ENCODE measurements around the gene HSD11B1L.

DNA sequence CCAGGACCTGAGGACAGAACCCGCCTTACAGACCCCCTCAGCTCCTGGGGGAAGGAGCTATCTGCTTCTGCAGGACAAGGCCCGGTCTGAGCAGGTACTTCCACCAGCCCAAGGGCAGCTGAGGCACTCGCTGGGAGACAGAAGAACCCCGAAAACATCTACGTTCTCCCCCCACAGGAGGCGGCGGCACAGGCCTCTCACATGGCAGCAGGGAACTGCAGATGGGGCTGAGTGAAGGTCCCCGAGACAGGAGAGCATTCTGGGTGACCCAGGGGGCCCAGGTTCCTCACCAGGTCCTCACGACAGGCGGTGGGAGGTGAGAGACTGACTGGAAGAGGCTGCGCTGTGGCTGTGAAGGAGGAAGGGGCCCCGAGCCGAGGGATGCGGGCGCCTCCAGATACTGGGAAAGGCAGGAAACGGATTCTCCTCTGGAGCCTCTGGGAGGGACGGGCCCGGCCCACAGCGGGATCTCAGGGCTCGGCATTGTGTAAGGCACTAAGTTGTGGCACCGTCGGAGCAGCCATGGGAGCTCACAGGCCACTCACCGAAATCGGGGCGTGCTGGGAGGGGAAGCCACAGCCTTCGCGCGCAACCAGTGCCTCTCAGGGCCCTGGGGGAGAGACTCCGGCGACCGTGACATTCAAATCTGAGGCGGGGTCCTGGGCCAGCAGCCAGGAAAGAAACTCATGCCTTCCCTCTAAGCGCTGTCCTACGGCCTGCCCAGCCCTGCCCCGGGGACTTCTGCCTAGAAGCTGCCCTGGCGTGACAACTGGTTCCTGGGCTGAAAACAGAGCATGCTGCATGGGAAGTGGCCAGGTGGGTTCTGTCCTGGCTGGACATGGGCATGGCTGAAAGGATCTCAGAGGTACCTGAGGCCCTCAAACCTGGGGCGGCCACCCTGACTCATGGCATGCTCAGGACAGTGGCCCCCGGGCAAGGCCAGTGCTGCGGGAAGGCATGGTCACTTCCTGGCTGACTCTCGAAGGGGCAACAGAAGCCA is 23.3 kb downstream of the HSD11B1L start:
- TF ChIP-seq, protein P1, sequence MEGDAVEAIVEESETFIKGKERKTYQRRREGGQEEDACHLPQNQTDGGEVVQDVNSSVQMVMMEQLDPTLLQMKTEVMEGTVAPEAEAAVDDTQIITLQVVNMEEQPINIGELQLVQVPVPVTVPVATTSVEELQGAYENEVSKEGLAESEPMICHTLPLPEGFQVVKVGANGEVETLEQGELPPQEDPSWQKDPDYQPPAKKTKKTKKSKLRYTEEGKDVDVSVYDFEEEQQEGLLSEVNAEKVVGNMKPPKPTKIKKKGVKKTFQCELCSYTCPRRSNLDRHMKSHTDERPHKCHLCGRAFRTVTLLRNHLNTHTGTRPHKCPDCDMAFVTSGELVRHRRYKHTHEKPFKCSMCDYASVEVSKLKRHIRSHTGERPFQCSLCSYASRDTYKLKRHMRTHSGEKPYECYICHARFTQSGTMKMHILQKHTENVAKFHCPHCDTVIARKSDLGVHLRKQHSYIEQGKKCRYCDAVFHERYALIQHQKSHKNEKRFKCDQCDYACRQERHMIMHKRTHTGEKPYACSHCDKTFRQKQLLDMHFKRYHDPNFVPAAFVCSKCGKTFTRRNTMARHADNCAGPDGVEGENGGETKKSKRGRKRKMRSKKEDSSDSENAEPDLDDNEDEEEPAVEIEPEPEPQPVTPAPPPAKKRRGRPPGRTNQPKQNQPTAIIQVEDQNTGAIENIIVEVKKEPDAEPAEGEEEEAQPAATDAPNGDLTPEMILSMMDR (conservative IDR thresholded peaks at IDR 0.05; ENCODE audit: low read depth, low read length) = no peak
- no peak for TF ChIP-seq EZH2phosphoT487 (IDR thresholded peaks at IDR 0.05; ENCODE audit: borderline replicate concordance, low read length)
- no peak for TF ChIP-seq EZH2 (IDR thresholded peaks at IDR 0.05; ENCODE audit: low read length, unreplicated experiment)
